Loucy (cell line): Measurements from ENCODE around the gene RAD52.
"Not testable (repeated sequence)": the region's sequence is repeated elsewhere in the genome, so short reads cannot be mapped to it uniquely, and the experiment has no call there.

ENCODE experiments used
- H2AFZ ChIP-seq: fragments of 200-600 bp; sonication (generic); 2 replicates; pipeline ENCODE4 v1.6.0; 2016; ENCODE audit warnings: antibody characterized with exemption, mild to moderate bottlenecking, low read length, moderate library complexity
- H3F3A ChIP-seq: fragments of 200-600 bp; 2 replicates; pipeline ENCODE4 v1.6.0; 2016; ENCODE audit warnings: antibody characterized with exemption, low read depth, mild to moderate bottlenecking
- H3K27me3 ChIP-seq: fragments of 200-600 bp; sonication (generic); 2 replicates; pipeline ENCODE4 v1.6.1; 2014; ENCODE audit warnings: low read length, mild to moderate bottlenecking; ENCODE audit not compliant: insufficient read depth, poor library complexity, severe bottlenecking
- H3K36me3 ChIP-seq: fragments of 200-600 bp; sonication (generic); 2 replicates; pipeline ENCODE4 v1.6.1; 2016; ENCODE audit warnings: low read length; ENCODE audit not compliant: insufficient read depth
- H3K4me1 ChIP-seq: fragments of 200-600 bp; sonication (generic); 2 replicates; pipeline ENCODE4 v1.5.1; 2014; ENCODE audit warnings: low read length, mild to moderate bottlenecking; ENCODE audit not compliant: insufficient read depth, poor library complexity, severe bottlenecking
- H3K4me2 ChIP-seq: fragments of 200-600 bp; sonication (generic); 2 replicates; pipeline ENCODE4 v1.6.0; 2014; ENCODE audit warnings: antibody characterized with exemption, low read length, low read depth, mild to moderate bottlenecking; ENCODE audit not compliant: poor library complexity, severe bottlenecking
- H3K4me3 ChIP-seq: fragments of 200-600 bp; sonication (generic); 2 replicates; pipeline ENCODE4 v1.5.1; 2014; ENCODE audit warnings: low read length, mild to moderate bottlenecking, mixed read lengths; ENCODE audit not compliant: poor library complexity, severe bottlenecking
- H3K79me2 ChIP-seq: fragments of 200-600 bp; sonication (generic); 2 replicates; pipeline ENCODE4 v1.6.1; 2014; ENCODE audit warnings: low read length; ENCODE audit not compliant: insufficient read depth
- H3K9ac ChIP-seq: fragments of 200-600 bp; sonication (generic); 2 replicates; pipeline ENCODE4 v1.6.0; 2014; ENCODE audit warnings: mild to moderate bottlenecking, low read depth, low read length, moderate library complexity; ENCODE audit not compliant: poor library complexity, severe bottlenecking
- H3K9me2 ChIP-seq: fragments of 200-600 bp; sonication (generic); replicated peaks from 2 replicates; pipeline ENCODE4 v1.6.1; 2016; ENCODE audit warnings: low read depth, low read length, mixed read lengths
- H3K9me3 ChIP-seq: fragments of 200-600 bp; sonication (generic); 2 replicates; pipeline ENCODE4 v1.6.1; 2014; ENCODE audit warnings: mild to moderate bottlenecking, antibody characterized with exemption, low read length, low read depth; ENCODE audit not compliant: insufficient read depth
- H4K20me1 ChIP-seq: fragments of 200-600 bp; sonication (generic); 2 replicates; pipeline ENCODE4 v1.6.0; 2014; ENCODE audit warnings: antibody characterized with exemption, low read length, mild to moderate bottlenecking; ENCODE audit not compliant: insufficient read depth, poor library complexity, severe bottlenecking
- CTCF ChIP-seq: fragments of 200-600 bp; sonication (generic); conservative IDR thresholded peaks from 2 replicates; pipeline ENCODE4 v1.5.1; 2014; ENCODE audit warnings: mild to moderate bottlenecking, antibody characterized with exemption, low read length
- EZH2phosphoT487 ChIP-seq: fragments of 200-600 bp; IDR thresholded peaks from 2 replicates; pipeline ENCODE4 v1.6.1; 2018; ENCODE audit warnings: antibody characterized with exemption, mild to moderate bottlenecking, moderate library complexity, borderline replicate concordance

RAD52 gene

DNA sequence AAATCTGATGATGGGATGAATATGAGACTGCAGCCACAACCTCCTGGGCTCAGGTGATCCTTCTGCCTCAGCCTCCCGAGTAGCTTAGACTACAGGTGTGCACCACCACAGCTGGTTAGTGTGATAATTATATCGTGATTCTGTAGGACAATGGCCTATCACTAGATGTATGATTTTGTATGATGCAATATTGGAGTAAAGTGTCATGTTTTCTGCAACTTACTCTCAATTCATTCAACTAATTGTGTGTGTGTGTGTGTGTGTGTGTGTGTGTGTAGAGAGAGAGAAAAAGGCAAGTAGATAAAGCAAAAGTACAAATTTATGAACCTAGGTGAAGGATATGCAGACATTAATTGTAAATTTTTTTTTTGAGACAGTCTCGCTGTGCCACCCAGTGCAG, 10.7 kb downstream of the RAD52 start:
- TF ChIP-seq EZH2phosphoT487 = no peak
- TF ChIP-seq CTCF = no peak
- no peak overlapping the region for H3K4me3 ChIP-seq
- H3K4me2 ChIP-seq = no peak overlapping the region
- H2AFZ ChIP-seq = no peak overlapping the region
- no peaks in the 10 kb centered on the region for H3K9me2 ChIP-seq
- no peaks in the 10 kb centered on the region for H3F3A ChIP-seq
- H3K27me3 ChIP-seq = no peaks in the 10 kb centered on the region
- H4K20me1 ChIP-seq = peaks cover 2% of the 10 kb centered on the region
- H3K9me3 ChIP-seq = no peaks in the 10 kb centered on the region
- no peaks in the 10 kb centered on the region for H3K4me1 ChIP-seq
- no peak overlapping the region for H3K9ac ChIP-seq
- H3K79me2 ChIP-seq = peaks cover 4% of the 10 kb centered on the region; the same call in 1 of the 2 replicates
- no peaks in the 10 kb centered on the region for H3K36me3 ChIP-seq

DNA sequence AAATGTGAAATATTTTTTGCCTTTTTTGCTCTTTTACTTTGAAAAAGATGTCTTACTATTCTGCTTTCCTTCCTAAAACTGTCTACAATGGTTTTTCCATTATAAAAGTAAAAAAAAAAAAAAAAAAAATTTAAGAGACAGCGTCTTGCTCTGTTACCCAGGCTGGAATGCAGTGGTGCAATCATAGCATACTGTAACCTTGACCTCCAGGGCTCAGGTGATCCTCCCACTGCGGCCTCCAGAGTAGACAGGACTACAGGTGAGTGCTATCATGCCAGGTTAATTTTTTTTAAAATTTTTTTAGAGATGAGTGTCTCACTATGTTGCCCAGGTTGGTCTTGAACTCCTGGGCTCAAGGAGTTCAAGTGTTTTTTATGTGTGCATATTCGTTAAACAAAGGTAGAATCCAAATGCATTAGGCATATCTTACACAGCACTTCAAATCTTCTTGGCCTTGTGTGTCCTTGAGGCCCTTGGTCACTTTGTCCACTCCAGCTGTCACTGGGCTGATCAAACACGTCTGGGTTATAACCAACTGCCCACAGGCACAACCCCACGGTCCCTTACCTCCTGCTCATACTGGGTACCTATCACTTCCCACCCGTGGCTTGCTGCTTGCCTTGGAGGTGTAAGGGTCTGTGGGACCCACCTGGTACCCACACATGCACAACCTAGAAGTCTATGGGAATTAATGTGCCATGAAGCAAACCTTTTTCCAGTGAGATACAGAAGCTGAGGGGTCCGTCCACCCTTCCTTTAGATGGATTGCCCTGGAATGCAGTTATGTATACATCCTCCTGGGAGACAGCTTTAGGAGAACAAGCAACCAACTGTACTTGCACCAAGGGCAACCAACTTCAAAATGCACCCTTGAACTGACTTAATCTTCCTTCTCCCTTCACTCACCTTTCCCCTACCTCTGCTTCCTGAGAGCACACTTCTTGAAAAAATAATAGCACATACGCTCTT, 12.8 kb downstream of the RAD52 start:
- Histone ChIP-seq H3K27me3 (no peaks in the 10 kb centered on the region), H3F3A (no peaks in the 10 kb centered on the region), H3K4me2 (no peak overlapping the region), H3K9ac (no peak overlapping the region), H3K4me3 (no peak overlapping the region), H3K4me1 (no peaks in the 10 kb centered on the region), H3K36me3 (no peaks in the 10 kb centered on the region), H3K9me2 (no peaks in the 10 kb centered on the region), H3K79me2 (peaks cover 4% of the 10 kb centered on the region; the same call in 1 of the 2 replicates), H3K9me3 (no peaks in the 10 kb centered on the region), H4K20me1 (peaks cover 2% of the 10 kb centered on the region), H2AFZ (no peak overlapping the region)
- no peak for TF ChIP-seq EZH2phosphoT487
- no peak for TF ChIP-seq CTCF

DNA sequence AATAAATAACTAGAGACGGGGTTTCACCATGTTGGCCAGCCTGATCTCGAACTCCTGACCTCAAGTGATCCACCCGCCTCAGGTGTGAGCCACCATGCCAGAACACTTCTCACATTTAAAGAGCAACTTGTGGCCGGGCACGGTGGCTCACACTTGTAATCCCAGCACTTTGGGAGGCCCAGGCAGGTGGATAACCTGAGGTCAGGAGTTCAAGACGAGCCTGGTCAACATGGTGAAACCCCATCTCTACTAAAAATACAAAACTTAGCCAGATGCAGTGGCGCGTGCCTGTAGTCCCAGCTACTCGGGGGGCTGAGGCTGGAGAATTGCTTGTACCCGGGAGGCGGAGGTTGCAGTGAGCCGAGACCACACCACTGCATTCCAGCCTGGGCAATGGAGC, 13.6 kb downstream of the RAD52 start:
- not testable (repeated sequence) for H3K4me2 ChIP-seq, H3K79me2 ChIP-seq, H4K20me1 ChIP-seq, H3K27me3 ChIP-seq, H3K9ac ChIP-seq, H3K9me3 ChIP-seq, H3K9me2 ChIP-seq, H3K4me3 ChIP-seq, H3K4me1 ChIP-seq, H2AFZ ChIP-seq, H3K36me3 ChIP-seq, H3F3A ChIP-seq
